ENCODE measurements around the gene FOXI1.

FOXI1 gene

GRCh38 chr5:170078458-170078857 lies 27.2 kb upstream of the FOXI1 start:
- Histone ChIP-seq H3K4me3 (IDR thresholded peaks at IDR 0.05; ENCODE audit: insufficient read depth, low read depth, low read length) (no peak overlapping the region), H3K27me3 (ENCODE audit: insufficient read depth, low read depth) (no peaks in the 10 kb centered on the region), H3K9ac (no peak overlapping the region), H3K27ac (no peak overlapping the region), H3K36me3 (ENCODE audit: insufficient read depth) (no peaks in the 10 kb centered on the region), H3K4me2 (no peak overlapping the region), H2AFZ (ENCODE audit: low read depth) (no peak overlapping the region), H3K4me1 (ENCODE audit: low read depth, poor library complexity, severe bottlenecking) (no peaks in the 10 kb centered on the region), H4K20me1 (ENCODE audit: insufficient read depth) (no peaks in the 10 kb centered on the region), H3K79me2 (ENCODE audit: insufficient read depth, low read depth) (no peaks in the 10 kb centered on the region)
- TF ChIP-seq CTCF (conservative IDR thresholded peaks at IDR 0.05; ENCODE audit: low read depth, low read length): no peak

GRCh38 chr5:170078931-170079330 lies 26.8 kb upstream of the FOXI1 start:
- no peaks in the 10 kb centered on the region for H3K4me1 ChIP-seq (ENCODE audit: low read depth, poor library complexity, severe bottlenecking)
- H3K4me3 ChIP-seq (IDR thresholded peaks at IDR 0.05; ENCODE audit: insufficient read depth, low read depth, low read length): no peak overlapping the region
- TF ChIP-seq CTCF (conservative IDR thresholded peaks at IDR 0.05; ENCODE audit: low read depth, low read length): no peak
- no peak overlapping the region for H2AFZ ChIP-seq (ENCODE audit: low read depth)
- H3K27me3 ChIP-seq (ENCODE audit: insufficient read depth, low read depth): no peaks in the 10 kb centered on the region
- no peak overlapping the region for H3K27ac ChIP-seq
- H3K36me3 ChIP-seq (ENCODE audit: insufficient read depth): no peaks in the 10 kb centered on the region
- no peak overlapping the region for H3K9ac ChIP-seq
- H4K20me1 ChIP-seq (ENCODE audit: insufficient read depth): no peaks in the 10 kb centered on the region
- no peaks in the 10 kb centered on the region for H3K79me2 ChIP-seq (ENCODE audit: insufficient read depth, low read depth)
- H3K4me2 ChIP-seq: no peak overlapping the region

- Histone ChIP-seq H3K36me3 (ENCODE audit: insufficient read depth) (no peaks in the 10 kb centered on the region), H3K4me3 (IDR thresholded peaks at IDR 0.05; ENCODE audit: insufficient read depth, low read depth, low read length) (no peak overlapping the region), H3K27me3 (ENCODE audit: insufficient read depth, low read depth) (no peaks in the 10 kb centered on the region), H3K27ac (no peak overlapping the region), H3K4me1 (ENCODE audit: low read depth, poor library complexity, severe bottlenecking) (no peaks in the 10 kb centered on the region), H3K79me2 (ENCODE audit: insufficient read depth, low read depth) (no peaks in the 10 kb centered on the region), H3K9ac (no peak overlapping the region), H2AFZ (ENCODE audit: low read depth) (no peak overlapping the region), H3K4me2 (no peak overlapping the region), H4K20me1 (ENCODE audit: insufficient read depth) (no peaks in the 10 kb centered on the region)
- no peak for TF ChIP-seq CTCF (conservative IDR thresholded peaks at IDR 0.05; ENCODE audit: low read depth, low read length)
Observed at GRCh38 chr5:170080217-170080616, 25.5 kb upstream of the FOXI1 start.

GRCh38 chr5:170080786-170081445 lies 24.8 kb upstream of the FOXI1 start:
- H3K9ac ChIP-seq: no peak overlapping the region
- H2AFZ ChIP-seq (ENCODE audit: low read depth): no peak overlapping the region
- no peak for TF ChIP-seq CTCF (conservative IDR thresholded peaks at IDR 0.05; ENCODE audit: low read depth, low read length)
- no peaks in the 10 kb centered on the region for H3K4me1 ChIP-seq (ENCODE audit: low read depth, poor library complexity, severe bottlenecking)
- no peak overlapping the region for H3K4me2 ChIP-seq
- no peaks in the 10 kb centered on the region for H3K27me3 ChIP-seq (ENCODE audit: insufficient read depth, low read depth)
- H3K27ac ChIP-seq: no peak overlapping the region
- no peak overlapping the region for H3K4me3 ChIP-seq (IDR thresholded peaks at IDR 0.05; ENCODE audit: insufficient read depth, low read depth, low read length)
- no peaks in the 10 kb centered on the region for H3K79me2 ChIP-seq (ENCODE audit: insufficient read depth, low read depth)
- H3K36me3 ChIP-seq (ENCODE audit: insufficient read depth): no peaks in the 10 kb centered on the region
- H4K20me1 ChIP-seq (ENCODE audit: insufficient read depth): no peaks in the 10 kb centered on the region

Measured in KMS-11 (cell line).